ENCODE data around the gene SYVN1. TPM values are rescaled to one million over a fixed set of nuclear protein-coding genes. Genes with fewer than 3 reads are reported as not detected.
A peak's percentile ranks its signal among the peaks of the same experiment; 100 is the strongest.
"Not testable (repeated sequence)": the region's sequence is repeated elsewhere in the genome, so short reads cannot be mapped to it uniquely, and the experiment has no call there.

Gene SYVN1
- polyA plus RNA-seq, 4 donors, result 47.0 to 54.9 (median 51.0) TPM

- DNase-seq (ENCODE audit: low read depth in 4 of 4, low spot score in 3 of 4), result no peak
Observed at GRCh38 chr11:65128182-65129145, 5.9 kb downstream of the SYVN1 start.

GRCh38 chr11:65127473-65128181, 6.7 kb downstream of the SYVN1 start:
- DNase-seq (ENCODE audit: low read depth in 4 of 4, low spot score in 3 of 4), result no peak

GRCh38 chr11:65126624-65127274, 7.6 kb downstream of the SYVN1 start:
- no peak for DNase-seq (ENCODE audit: low read depth in 4 of 4, low spot score in 3 of 4)

- no peak for DNase-seq (ENCODE audit: low read depth in 4 of 4, low spot score in 3 of 4)
Observed at GRCh38 chr11:65125197-65126056, 8.9 kb downstream of the SYVN1 start.

- DNase-seq (ENCODE audit: low read depth in 4 of 4, low spot score in 3 of 4), result no peak
Observed at GRCh38 chr11:65124480-65125196, 9.7 kb downstream of the SYVN1 start.

GRCh38 chr11:65121865-65122696, 12.2 kb downstream of the SYVN1 start, which contains the start of the genes FAU and MRPL49:
Gene FAU, minus strand, starts transcription at chr11:65122134. Its CDS starts 321 bp downstream, at chr11:65121813.
Gene MRPL49, plus strand, starts transcription at chr11:65122321. Its CDS starts 26 bp downstream, at chr11:65122347.
- peak; percentile 93 to 96 (median 96) for DNase-seq (ENCODE audit: low read depth in 4 of 4, low spot score in 3 of 4)

GRCh38 chr11:65121447-65121864, 12.9 kb downstream of the SYVN1 start:
- DNase-seq (ENCODE audit: low read depth in 4 of 4, low spot score in 3 of 4), result no peak

- DNase-seq (ENCODE audit: low read depth in 4 of 4, low spot score in 3 of 4), result no peak
Observed at GRCh38 chr11:65120831-65121230, 13.5 kb downstream of the SYVN1 start.

- DNase-seq (ENCODE audit: low read depth in 4 of 4, low spot score in 3 of 4), result no peak
Observed at GRCh38 chr11:65119670-65119995, 14.7 kb downstream of the SYVN1 start.

- DNase-seq (ENCODE audit: low read depth in 4 of 4, low spot score in 3 of 4), result not testable (repeated sequence)
Observed at GRCh38 chr11:65118891-65119669, 15.2 kb downstream of the SYVN1 start.

- no peak for DNase-seq (ENCODE audit: low read depth in 4 of 4, low spot score in 3 of 4)
Observed at GRCh38 chr11:65118097-65118837, 16.1 kb downstream of the SYVN1 start.

- DNase-seq (ENCODE audit: low read depth in 4 of 4, low spot score in 3 of 4), result peak; percentile 95 to 98 (median 97)
Observed at GRCh38 chr11:65117206-65118096, 16.9 kb downstream of the SYVN1 start, which contains the start of gene ZNHIT2. Gene ZNHIT2, minus strand, starts transcription at chr11:65117701. Its CDS starts 48 bp downstream, at chr11:65117653.

GRCh38 chr11:65116370-65117205, 17.7 kb downstream of the SYVN1 start:
- no peak for DNase-seq (ENCODE audit: low read depth in 4 of 4, low spot score in 3 of 4)

- no peak for DNase-seq (ENCODE audit: low read depth in 4 of 4, low spot score in 3 of 4)
Observed at GRCh38 chr11:65115361-65116082, 18.8 kb downstream of the SYVN1 start.

Data from right renal pelvis (tissue), 4 donors.